MCF 10A (cell line): Measurements from ENCODE around the gene SAMM50. TPM values are rescaled to one million over a fixed set of nuclear protein-coding genes. Genes with fewer than 3 reads are reported as not detected.

ENCODE experiments used
- BruUV-seq: library from RNA; stranded (reverse); fragments of 400-500 nt; replicated peaks from 2 replicates; lab custom pipeline; 2021; lab: Mats Ljungman, UMichigan
- CTCF ChIA-PET: fragments of 300-600 bp; sonication (Branson Sonifier 250); formaldehyde crosslinking; extraction: SDS; loops from one replicate; lab custom pipeline; 2021; ENCODE audit warnings: antibody characterized with exemption, inconsistent platforms; lab: Yijun Ruan, JAX
- POLR2A ChIA-PET: fragments of 300-600, 350-650 bp; sonication (Branson Sonifier 250); formaldehyde crosslinking; extraction: SDS; loops from one replicate; lab custom pipeline; 2020; ENCODE audit warnings: antibody characterized with exemption, inconsistent platforms; lab: Yijun Ruan, JAX
- DNase-seq: peaks from one replicate; pipeline ENCODE4 v3.0.0-alpha.2; 2018; ENCODE audit not compliant: unreplicated experiment
- H3K27ac Mint-ChIP-seq: one replicate; pipeline ENCODE4 v1.8.0; 2022; ENCODE audit warnings: mild to moderate bottlenecking, low read depth, mixed read lengths; ENCODE audit not compliant: unreplicated experiment
- H3K27me3 Mint-ChIP-seq: one replicate; pipeline ENCODE4 v1.8.0; 2022; ENCODE audit warnings: mixed read lengths; ENCODE audit not compliant: insufficient read depth, unreplicated experiment
- H3K36me3 Mint-ChIP-seq: one replicate; pipeline ENCODE4 v1.8.0; 2022; ENCODE audit warnings: mild to moderate bottlenecking, moderate library complexity, mixed read lengths; ENCODE audit not compliant: insufficient read depth, unreplicated experiment
- H3K4me1 Mint-ChIP-seq: one replicate; pipeline ENCODE4 v1.8.0; 2022; ENCODE audit warnings: mixed read lengths; ENCODE audit not compliant: insufficient read depth, unreplicated experiment
- H3K4me3 Mint-ChIP-seq: one replicate; pipeline ENCODE4 v1.8.0; 2022; ENCODE audit warnings: mild to moderate bottlenecking, moderate library complexity, mixed read lengths; ENCODE audit not compliant: unreplicated experiment
- H3K9me3 Mint-ChIP-seq: one replicate; pipeline ENCODE4 v1.8.0; 2022; ENCODE audit warnings: mixed read lengths; ENCODE audit not compliant: unreplicated experiment
- CTCF ChIP-seq: fragments of 200-600 bp; IDR thresholded peaks from one replicate; pipeline ENCODE4 v1.8.0; 2022; ENCODE audit warnings: antibody characterized with exemption, mild to moderate bottlenecking; ENCODE audit not compliant: unreplicated experiment
- intact Hi-C: fragments of 100-400 bp; cut with micrococcal nuclease; formaldehyde crosslinking; loops from 2 replicates; pipeline ENCODE4 v1.14.1; 2022
- total RNA-seq: library from RNA; stranded (reverse); gene quantifications from 2 replicates; pipeline ENCODE4 v1.2.3, GENCODE V29; 2022

SAMM50 gene
- total RNA-seq, 1 experiment from 2014 or later: 29.5 TPM

- peaks cover 65% of the 10 kb centered on the region for H3K36me3 Mint-ChIP-seq
- no peaks in the 10 kb centered on the region for H3K9me3 Mint-ChIP-seq
- no peak overlapping the region for H3K4me3 Mint-ChIP-seq
- ChIA-PET POLR2A (no interaction called here), CTCF (interaction anchor here (1.2 to 1.3 kb wide), 2 partner anchors 9 to 11 kb away, joined by 3 to 4 read pairs; no protein-coding TSS in a partner anchor)
- no peak for DNase-seq
- no peak overlapping the region for H3K27ac Mint-ChIP-seq
- no peaks in the 10 kb centered on the region for H3K27me3 Mint-ChIP-seq
- no peaks in the 10 kb centered on the region for H3K4me1 Mint-ChIP-seq
- no peak for TF ChIP-seq CTCF
- intact Hi-C loops: no loop called here
- BruUV-seq: no TSS peak
Measured at GRCh38 chr22:43978558-43978957, 23.3 kb downstream of the SAMM50 start.

- no peak overlapping the region for H3K27ac Mint-ChIP-seq
- H3K27me3 Mint-ChIP-seq: no peaks in the 10 kb centered on the region
- ChIA-PET POLR2A (no interaction called here), CTCF (interaction anchor here (0.7 to 5.5 kb wide), 2 partner anchors 13 to 238 kb away, joined by 3 to 35 read pairs; no protein-coding TSS in a partner anchor)
- BruUV-seq: no TSS peak
- no peak overlapping the region for H3K4me3 Mint-ChIP-seq
- intact Hi-C loops: no loop called here
- no peak for TF ChIP-seq CTCF
- no peak for DNase-seq
- no peaks in the 10 kb centered on the region for H3K4me1 Mint-ChIP-seq
- H3K9me3 Mint-ChIP-seq: no peaks in the 10 kb centered on the region
- H3K36me3 Mint-ChIP-seq: peaks cover 84% of the 10 kb centered on the region
Measured at GRCh38 chr22:43980579-43980978, 25.3 kb downstream of the SAMM50 start.

- CTCF ChIA-PET: interaction anchor here (0.7 to 5.5 kb wide), 2 partner anchors 12 to 238 kb away, joined by 3 to 35 read pairs; no protein-coding TSS in a partner anchor
- BruUV-seq: no TSS peak
- Mint-ChIP-seq H3K4me1 (no peaks in the 10 kb centered on the region), H3K9me3 (no peaks in the 10 kb centered on the region), H3K27ac (no peak overlapping the region), H3K27me3 (no peaks in the 10 kb centered on the region), H3K36me3 (peaks cover 84% of the 10 kb centered on the region), H3K4me3 (no peak overlapping the region)
- no peak for TF ChIP-seq CTCF
- intact Hi-C loops: no loop called here
- POLR2A ChIA-PET: interaction anchor here (0.7 kb wide), 1 partner anchor 67 kb away, joined by 4 read pairs; no protein-coding TSS in a partner anchor
- DNase-seq: no peak
Measured at GRCh38 chr22:43980996-43981395, 25.8 kb downstream of the SAMM50 start.

- no peak overlapping the region for H3K4me3 Mint-ChIP-seq
- H3K36me3 Mint-ChIP-seq: peaks cover 78% of the 10 kb centered on the region
- H3K27ac Mint-ChIP-seq: no peak overlapping the region
- no peak for TF ChIP-seq CTCF
- ChIA-PET POLR2A (no interaction called here), CTCF (interaction anchor here (0.8 to 5.5 kb wide), 3 partner anchors 9 to 124 kb away, joined by 3 to 35 read pairs (median 3); no protein-coding TSS in a partner anchor)
- H3K4me1 Mint-ChIP-seq: no peaks in the 10 kb centered on the region
- intact Hi-C loops: no loop called here
- BruUV-seq: no TSS peak
- no peak for DNase-seq
- H3K9me3 Mint-ChIP-seq: no peaks in the 10 kb centered on the region
- H3K27me3 Mint-ChIP-seq: no peaks in the 10 kb centered on the region
Measured at GRCh38 chr22:43983808-43984207, 28.6 kb downstream of the SAMM50 start.
